Activated CD4-positive, CD25-positive, alpha-beta regulatory T cell (primary cell): ENCODE data around the gene CRAT.
A peak's percentile ranks its signal among the peaks of the same experiment; 100 is the strongest.

ENCODE experiments used
- DNase-seq, 4 experiments: peaks; one replicate each; lab custom pipeline; 2025; lab: John Stamatoyannopoulos, UW

The CRAT gene

DNA sequence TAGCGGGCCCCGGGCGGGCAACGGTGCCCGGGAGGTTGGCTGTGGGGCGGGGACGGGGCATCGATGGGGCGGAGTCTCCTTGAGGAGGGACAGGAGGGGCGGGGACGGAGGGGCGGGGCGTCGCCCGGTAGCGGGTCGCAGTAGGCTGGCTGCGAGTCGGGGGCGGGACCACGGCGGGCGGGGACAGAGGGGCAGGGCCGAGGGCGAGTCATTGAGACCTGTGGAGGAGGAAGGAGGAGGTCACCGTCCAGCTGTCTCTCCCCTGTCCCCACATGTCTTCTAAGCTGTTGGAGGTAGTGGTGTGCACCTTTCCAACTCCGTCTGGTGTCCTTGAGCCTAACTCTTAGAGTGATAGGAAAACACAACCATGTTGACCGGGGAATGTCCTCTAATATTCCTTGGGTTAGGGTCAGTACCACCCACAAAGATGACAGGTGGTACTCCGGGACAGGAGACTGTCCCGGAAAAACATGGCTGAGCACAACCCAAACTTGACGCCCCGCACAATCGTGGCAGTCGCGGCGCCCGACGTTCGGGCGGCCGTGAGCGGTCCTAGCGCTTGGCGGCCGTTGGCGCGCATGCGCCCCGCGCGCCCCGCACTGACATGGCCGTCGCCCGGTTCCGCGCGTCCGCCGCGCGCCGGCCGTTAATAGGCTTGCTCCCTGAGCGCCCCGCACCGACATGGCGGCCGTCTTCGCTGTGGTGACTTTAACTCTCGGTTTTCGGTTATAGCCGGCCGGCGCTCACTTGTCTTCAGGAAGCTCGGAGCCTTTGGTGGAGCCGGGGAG is at the start of gene CRAT, which contains the start of gene PTPA:
CRAT (minus strand) TSS at position 54 of the 788 bp plus-strand sequence. CDS start 284 bp downstream, outside the sequence.
PTPA (plus strand) TSS at position 676 of the 788 bp plus-strand sequence. CDS start 186 bp downstream, outside the sequence.
- peak; percentile 95 to 97 (median 96) for DNase-seq

DNA sequence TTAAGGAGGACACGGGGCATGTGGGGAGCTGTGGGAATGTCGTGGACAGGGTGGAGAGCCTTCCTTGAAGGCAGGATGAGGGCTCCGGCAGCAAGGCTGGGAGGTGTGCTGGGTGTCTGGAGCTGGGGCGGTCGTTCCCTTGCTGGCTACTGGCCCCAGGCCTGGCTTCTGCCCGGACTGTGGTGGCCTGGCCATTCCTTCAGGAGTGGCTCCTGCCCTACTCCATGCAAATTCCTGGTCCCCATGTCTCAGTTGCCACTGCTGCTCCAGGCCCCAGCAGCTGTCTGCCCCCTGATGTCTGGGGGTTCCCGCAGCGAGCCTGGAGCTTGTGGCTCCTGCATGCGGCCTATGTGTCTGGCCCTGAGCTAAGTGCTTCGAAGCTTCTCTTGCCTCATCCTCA is 45.6 kb upstream of the CRAT start:
- DNase-seq, result no peak

DNA sequence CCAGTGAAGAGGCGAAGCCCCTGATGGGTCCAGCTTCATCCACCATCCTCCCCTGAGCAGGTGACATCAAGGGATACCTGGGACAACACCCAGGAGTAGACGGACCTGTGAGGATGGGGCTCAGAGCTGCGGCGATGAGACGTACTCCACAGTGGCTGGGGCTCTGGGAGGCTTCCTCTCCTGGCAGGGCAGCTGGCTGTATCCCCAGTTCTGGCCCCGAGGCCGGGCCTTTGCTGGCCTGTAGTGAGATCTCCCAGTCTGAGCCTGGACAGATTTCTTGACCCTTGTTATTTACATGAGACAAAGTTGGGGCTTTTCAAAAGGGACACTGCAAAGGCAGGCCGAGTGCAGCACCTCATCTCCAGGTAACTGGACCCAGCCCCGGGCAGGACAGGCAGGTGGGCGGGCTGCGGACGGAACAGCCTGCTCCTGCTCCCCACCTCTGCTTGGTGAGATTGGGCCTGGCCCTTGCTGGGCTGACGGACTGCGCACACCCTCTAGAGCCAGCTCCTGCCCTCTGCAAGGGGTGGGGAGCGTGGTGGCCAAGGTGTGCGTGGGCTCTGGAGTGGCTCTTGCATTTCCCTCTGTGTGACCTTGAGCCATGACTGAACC is 44.4 kb upstream of the CRAT start:
- no peak for DNase-seq

DNA sequence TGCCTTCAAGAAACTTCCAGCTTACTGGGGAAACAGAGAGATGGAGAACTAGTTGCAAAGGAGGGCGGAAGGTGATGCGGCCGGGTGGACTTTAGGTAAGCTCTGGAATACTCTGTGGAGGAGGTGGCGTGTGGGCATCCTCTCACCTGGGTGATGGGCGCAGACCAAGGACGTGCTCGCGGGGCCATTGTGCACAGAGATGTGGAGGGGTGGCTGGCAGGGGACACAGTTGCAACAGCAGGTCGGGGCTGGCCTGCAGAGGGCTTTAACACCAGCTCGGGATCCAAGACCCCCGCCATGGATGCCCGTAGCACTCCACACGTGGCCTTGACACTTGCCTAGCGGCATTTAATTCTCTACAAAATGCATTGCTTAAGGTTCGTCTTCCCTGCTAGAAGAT is 40.9 kb upstream of the CRAT start:
- no peak for DNase-seq

DNA sequence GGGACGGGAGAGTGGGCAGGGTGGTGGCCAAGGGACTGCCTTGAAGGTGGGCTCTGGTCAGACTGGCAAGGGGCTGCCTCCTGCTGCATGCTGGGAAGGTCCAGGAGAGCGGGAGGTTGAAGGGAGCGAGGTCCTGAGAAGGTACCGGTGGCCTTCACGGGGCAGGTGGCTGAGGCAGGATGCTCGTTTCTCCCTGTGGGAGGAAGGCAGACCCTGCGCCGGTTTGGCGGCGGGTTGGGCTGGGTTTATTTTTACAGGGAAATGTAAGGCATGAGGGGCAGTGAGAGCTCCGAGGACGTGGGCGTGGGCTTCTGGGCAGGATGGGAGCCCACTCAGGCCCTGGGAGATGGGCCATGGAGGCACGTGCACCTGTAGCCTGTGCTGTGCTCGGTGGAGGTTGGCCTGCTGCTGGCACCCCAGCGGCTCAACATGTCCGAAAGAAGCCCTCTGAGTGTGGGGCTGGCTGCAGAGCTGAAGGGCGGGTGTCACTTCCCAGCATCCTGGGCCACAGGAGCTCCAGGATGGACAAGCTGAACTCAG is 40.1 kb upstream of the CRAT start:
- DNase-seq, result no peak

DNA sequence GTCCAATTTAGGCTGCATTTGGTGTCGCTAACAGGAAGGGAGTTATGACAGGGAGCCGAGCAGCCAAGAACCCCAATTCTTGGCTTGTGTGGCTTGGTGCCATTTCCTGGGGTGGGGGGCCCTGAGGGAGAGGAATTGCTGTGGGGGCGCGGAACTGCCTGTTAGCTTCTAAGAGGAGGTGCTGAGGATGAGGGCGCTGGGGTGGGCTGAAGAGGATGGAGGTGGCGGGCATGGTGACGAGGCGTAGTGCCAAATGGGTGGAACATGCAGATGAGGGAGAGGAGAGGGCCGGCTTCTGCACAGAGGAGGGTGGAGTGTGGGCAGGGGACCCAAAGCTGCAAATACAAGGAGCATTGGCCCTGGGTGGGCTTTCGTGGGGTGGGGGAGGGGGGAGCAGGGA is 39.5 kb upstream of the CRAT start:
- no peak for DNase-seq

DNA sequence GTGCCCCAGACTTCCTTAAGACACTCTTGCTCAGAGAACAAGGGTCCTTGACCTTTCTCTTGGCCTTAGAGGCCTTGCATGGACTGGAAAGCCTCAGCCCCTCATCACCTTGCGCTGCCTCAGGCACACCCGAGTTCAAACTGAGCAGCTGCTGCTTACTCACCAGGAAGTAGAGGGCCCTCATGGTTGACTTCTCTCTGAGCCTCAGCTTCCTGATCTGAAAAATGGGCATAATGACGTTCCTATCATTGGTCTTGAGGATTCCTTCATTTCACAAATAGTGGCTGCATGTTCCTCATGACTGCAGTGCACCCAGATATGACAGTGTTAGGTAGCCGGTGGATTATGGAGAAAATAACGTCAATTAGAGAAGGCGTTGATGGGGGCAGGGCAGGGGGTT is 38.8 kb upstream of the CRAT start:
- no peak for DNase-seq

DNA sequence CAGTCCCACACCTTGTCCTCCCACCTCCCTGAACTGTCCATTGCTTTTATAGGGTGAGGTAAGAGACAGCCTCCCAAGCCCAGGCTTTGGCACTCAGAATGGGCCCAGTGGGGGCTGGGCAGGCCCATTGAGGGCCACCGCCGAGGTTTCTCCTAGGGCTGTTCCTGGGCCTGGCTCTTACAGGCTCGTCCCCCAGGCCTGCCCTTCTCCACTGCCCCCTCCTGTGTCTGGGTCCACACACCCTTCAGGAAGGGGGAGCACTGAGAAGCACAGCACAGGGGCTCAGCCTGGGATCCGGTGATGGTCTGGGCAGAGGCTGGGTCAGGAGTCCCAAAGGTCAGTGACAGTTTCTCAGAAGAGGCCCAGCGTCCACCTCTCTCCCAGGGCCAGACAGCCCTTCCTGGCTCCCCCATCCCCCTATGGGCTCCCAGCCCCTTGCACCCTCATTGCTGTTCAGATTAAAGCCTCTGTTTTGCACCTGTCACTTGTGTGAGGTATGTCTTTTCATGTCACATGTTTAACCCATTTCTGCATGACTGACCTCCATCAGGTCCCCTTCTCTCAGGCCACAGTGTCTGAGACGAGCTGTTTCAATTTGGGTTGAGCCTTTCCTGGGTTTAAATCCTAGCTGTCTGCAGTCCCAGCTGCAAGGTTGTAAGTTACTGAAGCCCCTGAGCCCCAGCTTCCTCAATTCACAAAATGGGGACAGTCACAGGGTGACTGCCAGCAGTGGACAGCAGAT is 38.0 kb upstream of the CRAT start:
- no peak for DNase-seq

DNA sequence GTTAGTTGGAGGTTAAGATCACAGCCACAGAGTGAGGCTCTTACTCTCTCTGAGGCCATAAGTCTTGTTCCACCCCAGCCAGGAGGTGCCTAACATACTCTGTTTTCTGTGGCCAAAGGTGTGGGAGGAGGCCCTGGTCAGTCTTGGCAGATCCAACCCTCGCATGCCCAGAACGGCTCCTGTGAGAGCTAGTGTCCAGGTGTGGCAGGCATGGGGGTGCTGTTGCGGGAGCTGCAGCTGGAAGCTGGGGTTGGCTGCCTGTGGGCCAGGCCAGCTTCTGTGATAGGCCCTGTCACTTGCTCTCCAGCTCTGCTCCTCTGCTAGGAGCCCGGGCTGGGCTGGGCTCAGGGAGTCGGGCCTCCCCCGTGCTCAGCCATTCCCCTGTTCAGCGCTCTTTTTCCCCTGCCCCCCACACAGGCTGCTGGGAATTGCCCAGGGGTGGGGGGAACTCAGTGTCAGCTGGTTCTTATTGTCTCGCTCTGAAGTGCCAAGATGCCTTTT is 35.9 kb upstream of the CRAT start:
- DNase-seq, result no peak

DNA sequence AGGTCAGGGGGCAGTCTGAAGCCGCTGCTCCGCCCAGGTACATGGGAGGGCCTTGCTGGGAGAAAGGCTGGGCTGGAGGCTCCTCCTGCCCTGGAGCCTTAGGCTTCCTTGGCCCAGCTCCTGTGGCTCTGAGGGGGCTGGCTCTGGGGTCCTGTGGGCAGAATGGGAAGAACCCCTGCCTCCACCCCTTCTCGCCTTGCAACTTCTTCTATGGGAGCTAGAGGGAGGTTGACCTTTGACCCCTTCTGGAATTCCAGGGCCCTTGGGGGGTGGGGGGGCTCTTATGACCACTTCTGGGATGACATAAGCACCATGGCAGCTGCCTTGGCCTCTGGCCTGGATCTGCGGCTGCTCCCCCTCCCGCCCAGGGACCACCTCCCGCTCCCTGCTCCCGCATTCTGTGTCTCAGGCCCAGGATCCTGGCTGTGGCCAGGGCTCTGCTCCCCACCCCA is 35.3 kb upstream of the CRAT start:
- no peak for DNase-seq

DNA sequence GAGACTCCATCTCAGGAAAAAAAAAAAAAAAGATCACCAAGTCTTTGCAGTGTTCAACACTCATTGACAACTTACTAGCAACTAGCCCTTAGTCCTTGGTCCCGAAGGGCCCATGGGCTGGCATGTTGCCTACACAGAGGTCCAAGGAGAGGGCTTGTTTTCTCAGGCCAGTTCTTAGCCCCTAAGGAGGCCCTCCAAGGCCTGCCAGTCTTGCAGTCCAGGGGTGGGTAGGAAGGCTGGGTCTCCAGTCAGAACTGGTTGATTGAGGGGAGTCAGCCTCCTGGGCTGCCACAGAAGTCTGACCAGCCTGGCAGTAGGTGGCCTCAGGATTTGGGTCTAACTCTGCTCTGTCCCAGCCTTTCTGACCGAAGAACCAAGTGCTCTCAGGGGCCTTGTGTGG is 34.7 kb upstream of the CRAT start:
- DNase-seq, result no peak

DNA sequence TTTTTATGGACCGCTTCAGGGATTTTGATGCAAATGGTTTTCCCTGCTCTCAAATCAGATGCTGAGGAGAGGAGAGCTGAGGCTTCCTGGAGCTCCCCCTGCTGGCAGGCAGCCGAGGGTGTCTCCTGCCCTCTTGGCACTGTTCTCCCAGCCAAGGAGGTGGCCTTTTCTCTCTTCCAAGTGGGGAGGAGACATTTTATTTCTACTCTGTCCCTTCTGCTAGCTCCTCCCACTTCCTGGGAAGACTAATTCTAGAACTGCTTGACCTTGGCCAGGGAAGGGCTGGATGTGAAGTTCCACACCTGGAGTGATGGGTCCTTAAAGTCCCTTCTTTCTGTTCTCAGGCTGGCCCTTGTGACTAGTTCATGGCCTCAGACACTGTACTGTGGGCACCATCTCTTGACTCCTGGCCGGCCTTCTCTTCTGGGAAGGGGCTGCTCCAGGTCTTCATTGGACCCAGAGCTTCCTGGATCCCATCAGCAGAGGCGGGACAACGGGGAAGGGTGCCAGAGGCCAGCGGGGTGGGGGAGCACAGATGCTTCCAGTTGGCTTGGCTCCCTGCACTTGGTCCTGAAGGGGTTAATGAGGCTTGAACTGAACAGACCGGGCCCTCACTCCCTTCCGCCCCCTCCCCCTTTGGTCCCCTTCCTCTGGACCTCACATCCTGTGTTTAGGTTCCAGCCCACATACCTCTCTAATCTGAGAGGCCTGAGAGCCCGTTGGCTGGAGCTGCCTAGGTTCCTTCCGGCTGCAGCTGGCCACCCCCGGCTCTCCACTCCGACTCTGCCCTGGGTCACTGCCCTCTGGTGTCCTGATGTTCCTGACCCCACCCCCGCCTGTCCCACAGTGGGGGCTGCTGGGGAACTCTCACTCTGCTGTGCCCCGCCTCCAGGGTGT is 32.7 kb upstream of the CRAT start:
- peak; percentile 50 to 65 (median 57) for DNase-seq

DNA sequence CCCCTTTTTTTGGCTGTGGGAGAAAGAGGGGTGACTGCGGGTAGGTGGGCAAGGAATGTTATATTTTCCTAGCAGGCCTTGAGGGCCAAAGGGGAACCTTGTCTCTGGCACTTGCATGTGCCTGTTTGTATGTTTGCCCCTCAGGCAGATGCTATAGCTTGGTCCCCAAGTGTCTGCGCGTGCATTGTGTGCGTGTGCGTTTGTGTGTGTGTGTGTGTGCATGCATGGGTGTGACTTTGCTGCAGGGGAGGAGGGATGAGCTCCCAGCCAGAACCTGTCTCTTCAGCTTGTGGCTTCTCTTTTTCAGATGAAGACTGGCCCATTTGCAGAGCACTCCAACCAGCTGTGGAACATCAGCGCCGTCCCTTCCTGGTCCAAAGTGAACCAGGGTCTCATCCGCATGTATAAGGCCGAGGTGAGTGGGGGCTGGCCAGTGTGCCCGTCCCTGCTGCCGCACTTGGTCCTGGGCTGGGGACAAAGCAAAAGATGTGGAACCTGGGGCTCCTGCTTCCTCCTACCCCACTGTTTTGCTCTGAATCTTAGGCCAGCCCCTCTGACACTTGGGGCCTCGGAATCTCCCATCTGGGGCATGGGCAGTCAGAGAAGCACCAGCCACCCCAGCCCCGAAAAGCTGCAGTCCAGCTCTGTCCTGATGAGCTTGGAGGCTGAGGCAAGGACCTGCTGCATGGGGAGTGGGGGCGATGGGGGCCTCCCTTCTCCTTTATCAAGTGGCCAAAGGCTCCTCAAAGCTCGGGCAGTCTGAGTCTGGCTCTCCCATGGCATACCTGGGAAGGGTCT is 31.7 kb upstream of the CRAT start:
- no peak for DNase-seq

DNA sequence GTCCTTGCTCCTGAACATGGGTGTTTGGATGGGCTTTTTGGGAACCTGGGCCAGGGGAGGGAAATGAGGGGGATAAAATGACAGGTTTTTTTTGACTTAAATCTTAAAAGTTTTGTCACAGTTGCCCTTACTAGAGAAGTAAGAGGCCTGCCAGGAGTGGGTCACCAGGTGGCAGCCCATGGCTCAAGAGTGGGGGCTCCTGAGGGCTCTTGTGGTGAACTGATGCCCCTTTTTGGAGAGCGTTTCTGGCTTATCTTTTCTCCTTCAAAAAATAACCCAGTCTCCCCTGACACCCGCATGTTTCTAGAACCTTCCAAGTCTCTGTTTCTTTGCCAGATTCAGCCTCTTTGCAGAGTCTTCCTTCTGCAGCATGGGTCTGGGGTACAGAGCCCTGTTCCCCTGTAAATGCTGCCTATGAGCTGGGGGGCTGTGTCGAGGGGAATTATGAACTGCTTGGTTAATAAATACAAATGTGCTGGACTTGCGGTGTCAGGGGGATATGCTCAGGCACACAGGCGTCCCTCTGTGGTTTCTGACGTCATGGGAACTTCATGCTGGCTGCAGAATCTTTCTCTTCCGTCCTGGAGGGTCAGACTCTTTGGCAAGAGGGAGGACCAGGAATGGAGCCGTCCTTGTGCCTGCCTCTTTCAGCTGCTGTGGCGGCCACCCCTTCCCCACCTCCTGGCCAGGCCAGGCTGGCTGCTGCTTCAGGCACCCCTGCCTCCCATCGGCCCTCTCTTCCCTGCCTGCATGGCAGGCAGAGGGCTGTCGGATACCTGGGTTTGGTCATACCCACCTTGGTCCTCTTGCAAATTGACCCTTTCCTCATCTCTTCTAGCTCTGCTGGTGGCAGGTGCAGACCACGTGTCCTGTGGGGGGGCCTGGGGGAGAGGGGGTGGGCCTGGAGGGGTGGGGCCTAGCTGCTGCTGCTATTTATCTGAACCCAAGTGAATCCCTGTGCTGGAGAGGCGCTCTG is 30.8 kb upstream of the CRAT start:
- no peak for DNase-seq

DNA sequence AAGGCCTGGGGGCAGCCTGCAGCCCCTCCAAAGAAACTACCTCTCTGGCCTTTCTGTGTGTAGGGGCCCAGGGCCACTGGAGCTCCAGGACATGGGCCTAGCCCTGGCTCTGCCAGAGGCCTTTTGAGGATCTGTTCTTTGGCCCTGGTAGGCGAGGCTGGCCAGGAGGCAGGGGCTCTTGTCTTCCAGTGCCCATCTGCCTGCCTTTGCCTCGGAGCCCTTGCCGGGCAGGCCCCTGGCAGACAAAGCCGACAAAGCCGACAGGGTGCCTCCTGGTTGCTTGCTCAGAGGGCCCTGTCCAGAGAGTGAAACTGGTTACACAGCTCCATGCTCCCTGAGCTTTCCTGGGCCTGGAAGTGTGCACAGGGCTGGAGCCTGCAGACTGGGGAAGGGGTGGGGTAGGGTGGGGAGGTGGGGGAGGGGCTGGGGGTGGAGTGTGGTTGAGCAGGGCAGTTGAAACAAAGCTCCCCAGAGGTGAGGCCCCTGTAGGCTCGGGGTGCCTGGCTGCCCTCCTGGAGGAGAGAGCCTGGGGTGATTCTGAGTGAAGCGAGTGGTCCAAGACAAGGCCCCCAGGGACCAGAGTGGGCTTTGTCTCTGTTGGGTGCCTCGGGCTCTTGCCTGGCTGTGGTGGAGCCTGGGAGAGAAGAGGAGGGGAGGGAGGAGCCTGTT is 29.9 kb upstream of the CRAT start:
- no peak for DNase-seq

DNA sequence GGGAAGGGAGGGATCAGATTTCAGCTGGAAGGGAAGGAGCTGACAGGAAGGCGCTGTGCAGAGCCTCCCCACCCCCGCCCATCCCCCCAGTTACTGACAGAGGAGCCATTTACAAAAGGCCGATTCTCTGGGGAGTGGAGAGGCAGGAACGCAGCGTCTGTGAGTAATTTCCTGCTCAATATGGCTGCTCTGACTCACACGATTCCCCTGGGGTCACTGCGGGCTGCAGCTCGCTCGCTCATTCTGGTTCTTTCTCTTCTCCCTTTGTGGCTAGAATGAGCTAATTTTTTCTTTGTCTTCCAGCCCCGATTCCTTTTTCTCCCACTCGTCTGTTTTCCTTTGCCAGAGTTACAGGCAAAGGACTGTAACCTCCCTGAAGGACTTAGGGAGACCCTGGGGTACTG is 29.4 kb upstream of the CRAT start:
- DNase-seq, result peak; percentile 44 to 62 (median 58)

DNA sequence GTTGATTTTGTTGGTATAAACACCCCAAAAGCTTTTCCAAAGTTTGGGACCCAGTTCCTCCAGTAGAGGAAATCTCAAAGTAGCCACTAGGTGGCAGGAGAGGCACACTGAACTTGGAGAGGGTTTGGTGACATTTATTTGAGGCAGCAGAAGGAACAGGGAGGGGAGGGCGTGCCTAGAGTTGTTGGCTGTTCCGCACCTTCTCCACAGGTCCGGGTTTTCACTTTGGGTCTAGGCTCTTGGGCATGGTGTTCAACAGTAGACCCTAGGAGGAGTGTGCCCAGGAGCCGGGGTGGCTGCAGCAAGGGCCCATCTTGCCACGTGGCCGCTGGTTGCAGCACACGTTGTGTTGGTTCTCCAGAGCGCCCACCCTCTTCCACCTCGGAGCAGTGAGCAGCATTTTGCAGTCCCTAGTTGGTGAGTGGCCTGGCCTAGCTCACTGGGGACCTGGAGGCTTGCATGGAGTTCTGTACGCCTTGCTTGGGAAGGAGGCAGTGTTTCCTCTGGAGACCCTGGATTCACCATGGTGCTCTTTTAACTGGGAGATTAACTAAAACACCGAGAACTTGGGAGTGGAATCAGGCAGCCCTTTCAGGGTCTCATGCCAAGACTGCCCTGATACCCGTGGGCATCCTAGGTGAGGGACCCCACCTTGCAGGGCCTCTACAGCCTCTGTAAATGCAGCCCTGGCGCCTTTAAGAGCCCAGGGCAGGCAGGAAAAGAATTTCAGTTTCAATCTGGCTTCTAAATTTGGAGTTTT is 28.8 kb upstream of the CRAT start:
- DNase-seq, result peak; percentile 35 to 45 (median 41)
